ENCODE measurements around the gene ILRUN. TPM values are rescaled to one million over a fixed set of nuclear protein-coding genes. Genes with fewer than 3 reads are reported as not detected.

ILRUN gene
- total and polyA plus RNA-seq, 2 experiments from 2014 or later = 17.6 to 80.1 TPM

GRCh38 chr6:34656378-34657036 lies 40.1 kb downstream of the ILRUN start:
- Histone ChIP-seq H3K4me3 (no peak overlapping the region), H3K4me1 (ENCODE audit: insufficient read depth) (peaks cover 21% of the 10 kb centered on the region), H4K20me1 (replicated peaks; ENCODE audit: insufficient read depth) (0 out of 2 replicates have a peak, but pooled peaks cover 3% of the 10 kb centered on the region), H3K9me2 (ENCODE audit: insufficient read depth) (no peaks in the 10 kb centered on the region), H3F3A (replicated peaks; ENCODE audit: low read depth) (no peaks in the 10 kb centered on the region), H2AFZ (no peak overlapping the region), H3K4me2 (peak overlapping the region; percentile 40; the same call in 1 of the 2 replicates), H3K27ac (ENCODE audit: low read depth) (peak overlapping the region; percentile 67), H3K27me3 (ENCODE audit: insufficient read depth) (no peaks in the 10 kb centered on the region), H3K79me2 (replicated peaks; ENCODE audit: insufficient read depth) (peaks cover 71% of the 10 kb centered on the region), H3K36me3 (ENCODE audit: insufficient read depth) (no peaks in the 10 kb centered on the region)
- Mint-ChIP-seq H3K9me3 (no peaks in the 10 kb centered on the region), H3K27ac (peak overlapping the region; percentile 94), H3K4me3 (peak overlapping the region; percentile 31; the same call in 1 of the 3 replicates), H3K4me1 (peaks cover 28% of the 10 kb centered on the region), H3K27me3 (ENCODE audit: insufficient read depth, low read depth, poor library complexity) (peaks cover 3% of the 10 kb centered on the region), H3K36me3 (ENCODE audit: low read depth) (peaks cover 8% of the 10 kb centered on the region; the same call in 2 of the 3 replicates)
- peak; percentile 24; the same call in 1 of the 3 replicates for ATAC-seq
- TF ChIP-seq POLR2AphosphoS5 (IDR thresholded peaks at IDR 0.05; ENCODE audit: low read depth) (no peak), NANOG (IDR thresholded peaks at IDR 0.05; ENCODE audit: borderline replicate concordance) (no peak), EZH2phosphoT487 (IDR thresholded peaks at IDR 0.05; ENCODE audit: unreplicated experiment) (no peak), EZH2 (IDR thresholded peaks at IDR 0.05; ENCODE audit: low read depth, unreplicated experiment) (no peak), JUNB (IDR thresholded peaks at IDR 0.05; ENCODE audit: unreplicated experiment) (no peak), CREB1 (CRISPR knock-in tag; IDR thresholded peaks at IDR 0.05; ENCODE audit: low read depth) (no peak), ZNF462 (CRISPR knock-in tag; IDR thresholded peaks at IDR 0.05) (no peak), REST (IDR thresholded peaks at IDR 0.05; ENCODE audit: unreplicated experiment) (no peak), STAT1 (IDR thresholded peaks at IDR 0.05; ENCODE audit: unreplicated experiment) (no peak), ZNF331 (CRISPR knock-in tag; IDR thresholded peaks at IDR 0.05; ENCODE audit: low read depth) (no peak), ZNF114 (CRISPR knock-in tag; IDR thresholded peaks at IDR 0.05) (no peak), CTCF (conservative IDR thresholded peaks at IDR 0.05; ENCODE audit: low read depth in 2 of 2) (no peak), ETS1 (IDR thresholded peaks at IDR 0.05) (no peak)
- no peak for DNase-seq (ENCODE audit: low spot score)

Data from GM23338 (cell line).